ENCODE results near the gene AP4S1. TPM values are rescaled to one million over a fixed set of nuclear protein-coding genes. Genes with fewer than 3 reads are reported as not detected.

The AP4S1 gene
- 8.6 to 11.3 TPM (median 9.5 TPM) in 5 replicates for total RNA-seq (2022; extraction: Qiagen RNA extraction)

GRCh38 chr14:31025367-31026076 is at the start of gene AP4S1:
Gene AP4S1, plus strand, starts transcription at chr14:31025649. Its CDS starts 40,548 bp downstream, at chr14:31066197.

GRCh38 chr14:31026077-31026449 is 614 bp downstream of the AP4S1 start, which contains the start of gene STRN3:
Gene STRN3, minus strand, starts transcription at chr14:31026379. Its CDS starts 194 bp downstream, at chr14:31026185.

Other genes starting within 250 kb of the AP4S1 start
- 21.2 to 28.4 TPM (median 24.2 TPM) in 5 replicates for gene COCH, start 151.1 kb upstream of the AP4S1 start, total RNA-seq (2022; extraction: Qiagen RNA extraction)
- gene STRN3, start 730 bp downstream of the AP4S1 start, total RNA-seq (2022; extraction: Qiagen RNA extraction) = 12.6 to 19.4 TPM (median 14.1 TPM) in 5 replicates
- 50.2 to 74.2 TPM (median 58.2 TPM) in 5 replicates for gene HECTD1, start 182.1 kb downstream of the AP4S1 start, total RNA-seq (2022; extraction: Qiagen RNA extraction)

Measured in A549 treated with AZD2906 at 1 μM for 4 hours (cell line).